ENCODE data around the gene RNF135.

Gene RNF135

DNA sequence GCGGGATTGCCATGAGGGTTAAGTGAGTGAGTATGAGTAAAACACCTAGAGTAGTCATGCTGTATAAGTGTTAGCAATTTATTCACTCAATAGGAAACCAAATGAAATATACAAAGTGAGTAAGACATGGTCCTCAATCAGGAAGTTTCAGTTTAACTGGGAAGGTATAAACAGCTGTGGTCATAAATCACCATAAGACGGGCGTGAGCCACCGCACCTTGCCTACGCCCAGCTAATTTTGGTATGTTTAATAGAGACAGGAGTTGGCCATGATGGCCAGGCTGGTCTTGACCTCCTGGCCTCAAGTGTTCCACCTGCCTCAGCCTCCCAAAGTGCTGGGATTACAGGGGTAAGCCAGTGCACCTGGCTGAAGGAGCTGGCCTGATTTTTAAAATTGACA is 27.0 kb downstream of the RNF135 start:
- TF ChIP-seq EZH2 (optimal IDR thresholded peaks at IDR 0.05; ENCODE audit: low read depth, low read length) = no peak
- TF ChIP-seq, protein P1, sequence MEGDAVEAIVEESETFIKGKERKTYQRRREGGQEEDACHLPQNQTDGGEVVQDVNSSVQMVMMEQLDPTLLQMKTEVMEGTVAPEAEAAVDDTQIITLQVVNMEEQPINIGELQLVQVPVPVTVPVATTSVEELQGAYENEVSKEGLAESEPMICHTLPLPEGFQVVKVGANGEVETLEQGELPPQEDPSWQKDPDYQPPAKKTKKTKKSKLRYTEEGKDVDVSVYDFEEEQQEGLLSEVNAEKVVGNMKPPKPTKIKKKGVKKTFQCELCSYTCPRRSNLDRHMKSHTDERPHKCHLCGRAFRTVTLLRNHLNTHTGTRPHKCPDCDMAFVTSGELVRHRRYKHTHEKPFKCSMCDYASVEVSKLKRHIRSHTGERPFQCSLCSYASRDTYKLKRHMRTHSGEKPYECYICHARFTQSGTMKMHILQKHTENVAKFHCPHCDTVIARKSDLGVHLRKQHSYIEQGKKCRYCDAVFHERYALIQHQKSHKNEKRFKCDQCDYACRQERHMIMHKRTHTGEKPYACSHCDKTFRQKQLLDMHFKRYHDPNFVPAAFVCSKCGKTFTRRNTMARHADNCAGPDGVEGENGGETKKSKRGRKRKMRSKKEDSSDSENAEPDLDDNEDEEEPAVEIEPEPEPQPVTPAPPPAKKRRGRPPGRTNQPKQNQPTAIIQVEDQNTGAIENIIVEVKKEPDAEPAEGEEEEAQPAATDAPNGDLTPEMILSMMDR (IDR thresholded peaks at IDR 0.05; ENCODE audit: low read length) = no peak
- no peak for TF ChIP-seq EZH2phosphoT487 (IDR thresholded peaks at IDR 0.05; ENCODE audit: low read length)
- Histone ChIP-seq H2AFZ (ENCODE audit: low read length) (no peak overlapping the region), H3K9me2 (replicated peaks; ENCODE audit: insufficient read depth, low read length) (no peaks in the 10 kb centered on the region), H3F3A (ENCODE audit: insufficient read depth, low read length) (no peaks in the 10 kb centered on the region), H3K9ac (ENCODE audit: low read length) (no peak overlapping the region), H4K20me1 (ENCODE audit: insufficient read depth, low read length) (no peaks in the 10 kb centered on the region), H3K4me1 (ENCODE audit: low read length) (no peaks in the 10 kb centered on the region), H3K4me2 (ENCODE audit: low read depth, low read length) (no peak overlapping the region), H3K27ac (ENCODE audit: low read length) (no peak overlapping the region), H3K4me3 (ENCODE audit: low read length) (no peak overlapping the region), H3K36me3 (replicated peaks; ENCODE audit: insufficient read depth, low read length) (no peaks in the 10 kb centered on the region), H3K9me3 (replicated peaks; ENCODE audit: insufficient read depth, low read length) (no peaks in the 10 kb centered on the region), H3K79me2 (ENCODE audit: low read length) (no peaks in the 10 kb centered on the region), H3K27me3 (replicated peaks; ENCODE audit: insufficient read depth, low read length) (no peaks in the 10 kb centered on the region)
- no peak for DNase-seq

DNA sequence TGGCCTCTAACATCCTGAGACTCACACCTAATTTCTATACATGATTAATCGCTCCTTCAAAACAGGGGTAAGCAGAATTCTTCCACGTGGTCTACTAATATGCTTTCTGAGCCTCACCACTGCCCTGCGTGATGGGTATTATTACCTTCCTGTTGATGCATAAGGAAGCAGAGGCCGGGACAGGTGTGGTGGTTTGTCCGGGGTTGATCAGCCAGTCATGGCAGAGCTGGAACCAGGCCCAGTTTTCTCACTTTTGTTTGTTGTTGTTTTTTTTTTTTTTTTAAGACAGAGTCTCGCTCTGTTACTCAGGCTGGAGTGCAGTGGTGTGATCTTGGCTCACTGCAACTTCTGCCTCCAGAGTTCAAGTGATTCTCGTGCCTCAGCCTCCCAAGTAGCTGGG is 31.2 kb downstream of the RNF135 start:
- Histone ChIP-seq H3K36me3 (replicated peaks; ENCODE audit: insufficient read depth, low read length) (no peaks in the 10 kb centered on the region), H3K4me3 (ENCODE audit: low read length) (no peak overlapping the region), H3K9ac (ENCODE audit: low read length) (no peak overlapping the region), H3K27ac (ENCODE audit: low read length) (no peak overlapping the region), H4K20me1 (ENCODE audit: insufficient read depth, low read length) (no peaks in the 10 kb centered on the region), H3K4me1 (ENCODE audit: low read length) (no peaks in the 10 kb centered on the region), H3K4me2 (ENCODE audit: low read depth, low read length) (no peak overlapping the region), H2AFZ (ENCODE audit: low read length) (no peak overlapping the region), H3K27me3 (replicated peaks; ENCODE audit: insufficient read depth, low read length) (no peaks in the 10 kb centered on the region), H3K9me3 (replicated peaks; ENCODE audit: insufficient read depth, low read length) (no peaks in the 10 kb centered on the region), H3K9me2 (replicated peaks; ENCODE audit: insufficient read depth, low read length) (no peaks in the 10 kb centered on the region), H3F3A (ENCODE audit: insufficient read depth, low read length) (no peaks in the 10 kb centered on the region), H3K79me2 (ENCODE audit: low read length) (no peaks in the 10 kb centered on the region)
- no peak for TF ChIP-seq EZH2 (optimal IDR thresholded peaks at IDR 0.05; ENCODE audit: low read depth, low read length)
- TF ChIP-seq, protein P1 (IDR thresholded peaks at IDR 0.05; ENCODE audit: low read length) = no peak
- TF ChIP-seq EZH2phosphoT487 (IDR thresholded peaks at IDR 0.05; ENCODE audit: low read length) = no peak
- no peak for DNase-seq

DNA sequence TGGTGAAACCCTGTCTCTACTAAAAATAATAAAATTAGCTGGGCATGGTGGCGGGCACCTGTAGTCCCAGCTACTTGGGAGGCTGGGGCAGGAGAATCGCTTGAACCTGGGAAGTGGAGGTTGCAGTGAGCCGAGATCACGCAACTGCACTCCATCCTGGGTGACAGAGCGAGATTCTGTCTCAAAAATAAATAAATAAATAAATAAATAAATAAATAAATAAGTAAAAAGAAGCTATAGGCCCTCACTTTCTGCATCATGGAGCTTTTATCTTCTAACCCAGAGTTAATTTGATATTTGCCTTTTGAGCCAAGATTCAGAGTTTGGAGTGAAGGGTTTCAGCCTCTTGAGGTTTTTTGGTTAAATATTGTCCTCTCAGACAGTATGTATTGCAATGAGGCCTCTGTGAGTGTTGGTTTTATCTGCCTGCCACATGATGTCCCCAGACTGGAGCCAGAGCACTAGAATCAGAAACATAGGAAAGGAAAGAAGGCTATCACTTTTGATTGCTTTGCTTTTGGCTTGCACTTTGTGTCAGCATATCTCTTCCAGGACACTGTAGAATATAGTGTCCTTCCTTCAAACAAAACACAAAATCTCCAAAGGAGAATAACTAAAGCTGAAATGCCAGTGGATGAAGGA is 32.5 kb downstream of the RNF135 start:
- no peak overlapping the region for H2AFZ ChIP-seq (ENCODE audit: low read length)
- H3K4me1 ChIP-seq (ENCODE audit: low read length) = no peaks in the 10 kb centered on the region
- no peak overlapping the region for H3K27ac ChIP-seq (ENCODE audit: low read length)
- H3K9me3 ChIP-seq (replicated peaks; ENCODE audit: insufficient read depth, low read length) = no peaks in the 10 kb centered on the region
- H3K9ac ChIP-seq (ENCODE audit: low read length) = no peak overlapping the region
- no peak for DNase-seq
- no peak overlapping the region for H3K4me3 ChIP-seq (ENCODE audit: low read length)
- no peaks in the 10 kb centered on the region for H3K27me3 ChIP-seq (replicated peaks; ENCODE audit: insufficient read depth, low read length)
- no peak for TF ChIP-seq EZH2phosphoT487 (IDR thresholded peaks at IDR 0.05; ENCODE audit: low read length)
- no peak for TF ChIP-seq EZH2 (optimal IDR thresholded peaks at IDR 0.05; ENCODE audit: low read depth, low read length)
- TF ChIP-seq, protein P1 (IDR thresholded peaks at IDR 0.05; ENCODE audit: low read length) = no peak
- H3F3A ChIP-seq (ENCODE audit: insufficient read depth, low read length) = no peaks in the 10 kb centered on the region
- no peaks in the 10 kb centered on the region for H3K9me2 ChIP-seq (replicated peaks; ENCODE audit: insufficient read depth, low read length)
- H4K20me1 ChIP-seq (ENCODE audit: insufficient read depth, low read length) = no peaks in the 10 kb centered on the region
- no peaks in the 10 kb centered on the region for H3K79me2 ChIP-seq (ENCODE audit: low read length)
- H3K36me3 ChIP-seq (replicated peaks; ENCODE audit: insufficient read depth, low read length) = no peaks in the 10 kb centered on the region
- no peak overlapping the region for H3K4me2 ChIP-seq (ENCODE audit: low read depth, low read length)
